ENCODE results near the gene NSD1.

The NSD1 gene, protein sequence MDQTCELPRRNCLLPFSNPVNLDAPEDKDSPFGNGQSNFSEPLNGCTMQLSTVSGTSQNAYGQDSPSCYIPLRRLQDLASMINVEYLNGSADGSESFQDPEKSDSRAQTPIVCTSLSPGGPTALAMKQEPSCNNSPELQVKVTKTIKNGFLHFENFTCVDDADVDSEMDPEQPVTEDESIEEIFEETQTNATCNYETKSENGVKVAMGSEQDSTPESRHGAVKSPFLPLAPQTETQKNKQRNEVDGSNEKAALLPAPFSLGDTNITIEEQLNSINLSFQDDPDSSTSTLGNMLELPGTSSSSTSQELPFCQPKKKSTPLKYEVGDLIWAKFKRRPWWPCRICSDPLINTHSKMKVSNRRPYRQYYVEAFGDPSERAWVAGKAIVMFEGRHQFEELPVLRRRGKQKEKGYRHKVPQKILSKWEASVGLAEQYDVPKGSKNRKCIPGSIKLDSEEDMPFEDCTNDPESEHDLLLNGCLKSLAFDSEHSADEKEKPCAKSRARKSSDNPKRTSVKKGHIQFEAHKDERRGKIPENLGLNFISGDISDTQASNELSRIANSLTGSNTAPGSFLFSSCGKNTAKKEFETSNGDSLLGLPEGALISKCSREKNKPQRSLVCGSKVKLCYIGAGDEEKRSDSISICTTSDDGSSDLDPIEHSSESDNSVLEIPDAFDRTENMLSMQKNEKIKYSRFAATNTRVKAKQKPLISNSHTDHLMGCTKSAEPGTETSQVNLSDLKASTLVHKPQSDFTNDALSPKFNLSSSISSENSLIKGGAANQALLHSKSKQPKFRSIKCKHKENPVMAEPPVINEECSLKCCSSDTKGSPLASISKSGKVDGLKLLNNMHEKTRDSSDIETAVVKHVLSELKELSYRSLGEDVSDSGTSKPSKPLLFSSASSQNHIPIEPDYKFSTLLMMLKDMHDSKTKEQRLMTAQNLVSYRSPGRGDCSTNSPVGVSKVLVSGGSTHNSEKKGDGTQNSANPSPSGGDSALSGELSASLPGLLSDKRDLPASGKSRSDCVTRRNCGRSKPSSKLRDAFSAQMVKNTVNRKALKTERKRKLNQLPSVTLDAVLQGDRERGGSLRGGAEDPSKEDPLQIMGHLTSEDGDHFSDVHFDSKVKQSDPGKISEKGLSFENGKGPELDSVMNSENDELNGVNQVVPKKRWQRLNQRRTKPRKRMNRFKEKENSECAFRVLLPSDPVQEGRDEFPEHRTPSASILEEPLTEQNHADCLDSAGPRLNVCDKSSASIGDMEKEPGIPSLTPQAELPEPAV (N-terminal part only)

DNA sequence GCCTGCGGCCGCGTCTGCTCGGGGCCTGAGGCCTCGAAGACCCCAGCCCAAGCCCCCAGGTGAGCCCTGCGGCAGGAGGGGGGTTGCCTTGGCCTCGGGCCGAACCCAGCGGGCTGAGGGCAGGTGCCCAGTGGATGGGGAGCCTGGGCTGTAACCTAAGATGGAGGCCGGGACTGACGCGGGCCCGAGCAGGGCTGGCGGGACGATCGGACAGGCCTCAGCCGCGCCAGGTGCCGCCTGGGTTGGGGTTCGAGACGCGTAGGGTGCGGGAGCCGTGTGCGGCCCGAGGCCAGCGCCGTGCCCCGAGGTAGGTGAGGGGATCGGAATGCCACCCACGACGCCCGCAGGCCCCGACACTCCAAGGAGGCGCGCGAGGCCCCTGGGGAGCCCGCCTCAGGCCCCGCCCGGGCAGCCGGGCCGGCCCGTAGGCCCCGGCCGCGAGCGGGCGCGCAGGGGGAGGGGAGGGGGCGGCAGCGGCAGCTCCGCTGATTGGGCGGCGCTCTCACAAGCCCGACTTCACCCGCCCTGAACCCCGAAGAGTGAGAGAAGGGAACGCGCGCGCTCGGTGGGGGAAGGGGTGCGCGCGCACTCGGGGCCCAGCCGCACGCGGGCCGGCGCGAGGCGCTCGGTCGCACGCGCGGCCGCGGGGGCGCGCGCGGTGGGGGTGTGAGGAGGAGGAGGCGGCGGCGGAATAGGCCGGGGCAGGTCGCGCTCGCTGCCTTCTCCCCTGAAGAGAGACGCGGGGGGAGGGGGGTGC lies at the start of gene NSD1:
NSD1 (plus strand) TSS at position 678 of the 757 bp plus-strand sequence. CDS start 1,331 bp downstream, outside the sequence.
- DNase-seq: peak; percentile 61 to 96 (median 88)

DNA sequence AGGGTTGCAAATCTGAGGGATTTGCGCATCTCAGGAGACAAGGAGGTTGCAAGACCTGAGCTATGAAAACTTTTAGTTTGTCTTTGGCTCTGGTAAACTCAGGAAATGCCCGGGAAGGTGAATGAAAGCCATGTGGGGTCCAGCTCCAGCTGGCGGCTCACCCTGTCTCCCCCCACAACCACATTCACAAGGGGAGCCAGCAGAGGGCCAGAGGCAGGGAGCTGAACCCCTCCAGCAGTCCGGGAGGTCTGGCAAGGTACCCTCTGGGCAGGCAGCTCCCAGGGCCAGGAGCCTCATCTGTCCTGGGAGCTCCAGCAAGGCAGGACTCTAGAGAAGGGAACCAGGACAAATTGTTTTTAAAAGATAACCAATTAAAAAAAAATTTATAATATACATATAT lies 49.4 kb upstream of the NSD1 start:
- DNase-seq: no peak

DNA sequence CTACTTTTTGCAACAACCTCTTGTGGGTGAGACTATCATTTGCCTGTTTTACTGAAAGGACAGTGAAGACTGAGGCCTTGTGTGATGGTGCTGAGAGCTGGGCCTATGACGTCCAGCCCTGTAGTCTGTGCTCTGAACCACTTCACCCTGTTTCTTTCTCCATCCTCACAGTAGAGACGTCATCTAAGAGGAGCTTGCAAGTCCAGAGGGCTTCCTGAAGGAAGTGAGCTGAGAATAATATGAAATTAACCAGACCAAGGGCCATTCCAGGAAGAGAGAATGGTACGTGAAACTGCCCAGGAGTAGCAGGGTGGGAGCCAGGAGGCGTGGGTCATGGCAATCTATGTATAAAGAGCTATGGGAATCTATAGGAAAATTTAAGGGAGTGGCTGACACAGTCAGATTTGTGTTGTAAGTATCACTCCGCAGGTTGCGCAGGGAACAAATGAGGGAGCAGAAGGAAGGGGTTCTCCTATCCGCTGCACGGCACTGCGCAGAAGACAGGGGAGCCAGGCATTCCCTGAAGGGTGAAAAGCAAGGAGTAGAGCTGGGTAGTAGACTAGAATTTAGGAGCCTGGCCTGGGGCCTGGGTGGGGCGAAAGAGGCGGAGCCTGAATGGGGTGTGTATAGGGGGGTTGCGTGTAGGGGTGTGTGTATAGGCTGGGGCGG lies 47.5 kb upstream of the NSD1 start:
- no peak for DNase-seq

DNA sequence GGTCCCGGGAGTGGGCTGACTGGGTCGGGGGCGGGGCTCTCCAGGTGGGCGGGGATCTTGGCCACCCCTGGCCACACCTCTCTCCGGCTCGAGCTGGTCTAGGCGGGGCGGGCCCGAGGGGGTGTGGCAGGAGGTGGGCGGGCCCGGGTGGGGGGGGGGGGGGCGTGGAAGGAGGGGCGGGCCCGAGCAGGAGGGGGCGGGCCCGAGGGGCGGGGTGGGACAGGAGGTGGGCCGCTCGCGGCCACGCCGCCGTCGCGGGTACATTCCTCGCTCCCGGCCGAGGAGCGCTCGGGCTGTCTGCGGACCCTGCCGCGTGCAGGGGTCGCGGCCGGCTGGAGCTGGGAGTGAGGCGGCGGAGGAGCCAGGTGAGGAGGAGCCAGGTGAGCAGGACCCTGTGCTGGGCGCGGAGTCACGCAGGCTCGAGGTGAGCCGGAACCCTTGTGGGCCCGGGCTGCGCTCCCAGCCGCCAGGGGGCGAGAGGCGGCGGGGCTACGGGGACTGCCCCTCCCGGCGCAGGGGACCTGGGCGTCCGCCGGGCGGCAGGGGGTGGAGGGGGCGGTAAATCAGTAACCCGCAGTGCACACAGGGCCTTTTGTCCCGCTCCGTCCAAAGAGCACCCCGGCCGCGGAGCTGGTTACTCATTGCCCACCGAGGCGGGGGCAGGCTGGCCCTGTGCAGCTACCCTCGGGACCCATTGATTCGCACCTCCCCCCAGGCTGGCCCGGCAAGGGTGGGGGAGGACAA lies 46.7 kb upstream of the NSD1 start, which contains the start of gene FGFR4:
FGFR4 (plus strand) TSS at position 262 of the 744 bp plus-strand sequence. CDS start 2,688 bp downstream, outside the sequence.
- peak in 9 of 51 donors; percentile 6 to 25 (median 15) for DNase-seq

DNA sequence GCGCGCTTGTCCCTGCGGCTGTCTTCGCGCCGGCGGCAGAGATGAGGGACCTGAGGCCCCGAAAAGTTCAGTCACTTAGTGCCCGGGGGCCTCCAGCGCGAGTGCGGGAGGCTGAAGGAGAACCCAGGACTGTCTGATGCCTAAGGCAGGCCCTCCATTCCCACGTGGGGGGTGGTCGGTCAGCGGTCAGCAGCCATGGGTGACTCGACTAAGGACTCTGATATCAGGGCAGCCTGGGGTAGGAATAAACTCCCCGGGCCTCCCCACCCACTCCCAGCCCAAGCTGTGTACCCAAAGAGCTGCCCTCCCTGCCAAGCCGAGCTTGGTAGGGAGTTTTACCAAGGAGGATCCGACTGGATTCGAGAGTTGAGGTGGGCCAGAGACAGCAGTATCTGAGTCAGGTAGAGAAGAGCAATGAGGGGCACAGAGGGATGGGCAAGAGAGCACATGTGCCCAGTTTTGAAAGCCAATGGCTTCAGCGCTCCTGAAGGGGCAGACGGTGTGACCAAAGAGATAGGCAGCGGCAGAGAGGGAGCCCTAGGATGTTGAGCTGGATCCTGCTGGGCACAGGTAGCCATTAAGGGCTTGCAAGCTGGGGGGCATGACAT lies 46.1 kb upstream of the NSD1 start:
- DNase-seq: no peak

DNA sequence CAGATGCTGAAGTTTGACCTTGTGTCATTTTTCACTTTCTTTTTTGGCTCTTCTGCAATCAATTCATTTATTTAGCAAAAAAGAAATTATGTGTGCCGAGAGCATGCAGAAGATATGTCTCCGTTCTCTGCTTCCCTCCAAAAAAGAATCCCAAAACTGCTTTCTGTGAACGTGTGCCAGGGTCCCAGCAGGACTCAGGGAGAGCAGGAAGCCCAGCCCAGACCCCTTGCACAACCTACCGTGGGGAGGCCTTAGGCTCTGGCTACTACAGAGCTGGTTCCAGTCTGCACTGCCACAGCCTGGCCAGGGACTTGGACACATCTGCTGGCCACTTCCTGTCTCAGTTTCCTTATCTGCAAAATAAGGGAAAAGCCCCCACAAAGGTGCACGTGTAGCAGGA lies 44.4 kb upstream of the NSD1 start:
- DNase-seq: no peak

DNA sequence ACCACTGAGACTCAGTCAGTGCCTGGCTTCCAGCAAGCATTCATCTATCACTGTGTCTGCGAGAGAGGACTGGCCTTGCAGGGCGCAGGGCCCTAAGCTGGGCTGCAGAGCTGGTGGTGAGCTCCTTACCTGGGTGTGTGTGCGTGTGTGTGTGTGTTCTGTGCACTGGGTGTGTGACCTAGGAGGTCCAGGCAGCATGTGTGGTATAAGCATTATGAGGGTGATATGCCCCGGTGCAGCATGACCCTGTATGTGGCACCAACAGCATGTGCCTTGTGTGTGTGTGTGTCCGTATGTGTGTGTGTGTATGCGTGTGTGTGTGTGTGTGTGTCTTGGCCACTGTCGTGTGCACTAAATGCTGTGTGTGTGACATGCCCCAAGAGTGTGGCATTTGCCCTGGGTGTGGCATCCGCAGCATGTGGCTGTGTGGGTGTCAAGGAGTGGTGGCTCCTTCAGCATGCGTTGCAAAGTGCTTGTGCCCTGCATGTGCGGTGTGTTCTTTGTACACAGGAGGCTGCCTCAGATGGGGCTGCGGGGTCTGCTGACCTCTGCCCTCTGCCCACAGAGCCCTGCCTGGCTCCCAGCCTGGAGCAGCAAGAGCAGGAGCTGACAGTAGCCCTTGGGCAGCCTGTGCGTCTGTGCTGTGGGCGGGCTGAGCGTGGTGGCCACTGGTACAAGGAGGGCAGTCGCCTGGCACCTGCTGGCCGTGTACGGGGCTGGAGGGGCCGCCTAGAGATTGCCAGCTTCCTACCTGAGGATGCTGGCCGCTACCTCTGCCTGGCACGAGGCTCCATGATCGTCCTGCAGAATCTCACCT lies 43.5 kb upstream of the NSD1 start:
- DNase-seq: no peak

DNA sequence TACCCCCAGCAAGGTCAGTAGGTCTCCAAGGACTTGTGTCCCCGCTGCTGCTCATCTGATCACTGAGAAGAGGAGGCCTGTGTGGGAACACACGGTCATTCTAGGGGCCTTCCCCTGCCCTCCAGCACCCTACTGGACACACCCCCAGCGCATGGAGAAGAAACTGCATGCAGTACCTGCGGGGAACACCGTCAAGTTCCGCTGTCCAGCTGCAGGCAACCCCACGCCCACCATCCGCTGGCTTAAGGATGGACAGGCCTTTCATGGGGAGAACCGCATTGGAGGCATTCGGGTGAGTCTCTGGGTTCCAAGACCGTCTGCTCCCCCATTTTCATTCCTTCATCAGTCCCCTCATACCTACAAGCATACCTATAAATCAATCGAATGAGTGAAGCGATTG lies 42.8 kb upstream of the NSD1 start:
- DNase-seq: no peak

DNA sequence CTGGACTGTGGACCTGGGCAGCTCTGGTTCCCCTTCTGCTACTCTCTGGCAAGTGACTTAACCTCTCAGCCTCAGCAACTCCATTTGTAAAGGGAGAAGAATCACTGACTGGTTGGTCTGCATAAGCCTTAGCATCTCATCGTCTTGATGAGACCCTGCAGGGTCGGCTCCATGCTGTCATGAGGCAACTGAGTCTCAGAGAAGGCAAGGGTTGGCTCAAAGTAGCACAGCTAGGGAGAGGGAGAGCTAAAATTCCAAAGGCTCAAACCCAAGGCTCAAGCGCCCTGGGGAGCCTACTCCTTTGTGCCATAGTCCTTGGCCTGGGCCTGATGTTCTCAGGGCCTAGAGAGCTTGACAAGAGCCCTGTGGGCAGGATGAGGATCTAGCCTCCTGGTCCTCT lies 42.3 kb upstream of the NSD1 start:
- no peak for DNase-seq

DNA sequence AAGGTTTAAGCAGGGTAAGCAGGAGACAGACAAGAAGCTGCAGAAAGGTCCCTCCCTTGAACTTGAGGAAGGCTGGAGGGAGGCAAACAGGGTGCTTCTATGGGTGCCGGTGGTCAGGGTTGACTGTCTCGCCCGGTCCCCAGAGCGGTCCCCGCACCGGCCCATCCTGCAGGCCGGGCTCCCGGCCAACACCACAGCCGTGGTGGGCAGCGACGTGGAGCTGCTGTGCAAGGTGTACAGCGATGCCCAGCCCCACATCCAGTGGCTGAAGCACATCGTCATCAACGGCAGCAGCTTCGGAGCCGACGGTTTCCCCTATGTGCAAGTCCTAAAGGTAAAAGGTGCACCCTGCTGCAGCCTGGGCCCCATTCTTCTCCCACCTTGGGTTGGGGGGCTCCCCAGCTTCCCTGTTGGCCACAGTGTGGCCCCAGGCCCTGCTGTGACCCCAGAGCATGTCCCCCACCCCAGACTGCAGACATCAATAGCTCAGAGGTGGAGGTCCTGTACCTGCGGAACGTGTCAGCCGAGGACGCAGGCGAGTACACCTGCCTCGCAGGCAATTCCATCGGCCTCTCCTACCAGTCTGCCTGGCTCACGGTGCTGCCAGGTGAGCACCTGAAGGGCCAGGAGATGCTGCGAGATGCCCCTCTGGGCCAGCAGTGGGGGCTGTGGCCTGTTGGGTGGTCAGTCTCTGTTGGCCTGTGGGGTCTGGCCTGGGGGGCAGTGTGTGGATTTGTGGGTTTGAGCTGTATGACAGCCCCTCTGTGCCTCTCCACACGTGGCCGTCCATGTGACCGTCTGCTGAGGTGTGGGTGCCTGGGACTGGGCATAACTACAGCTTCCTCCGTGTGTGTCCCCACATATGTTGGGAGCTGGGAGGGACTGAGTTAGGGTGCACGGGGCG lies 41.1 kb upstream of the NSD1 start:
- no peak for DNase-seq

DNA sequence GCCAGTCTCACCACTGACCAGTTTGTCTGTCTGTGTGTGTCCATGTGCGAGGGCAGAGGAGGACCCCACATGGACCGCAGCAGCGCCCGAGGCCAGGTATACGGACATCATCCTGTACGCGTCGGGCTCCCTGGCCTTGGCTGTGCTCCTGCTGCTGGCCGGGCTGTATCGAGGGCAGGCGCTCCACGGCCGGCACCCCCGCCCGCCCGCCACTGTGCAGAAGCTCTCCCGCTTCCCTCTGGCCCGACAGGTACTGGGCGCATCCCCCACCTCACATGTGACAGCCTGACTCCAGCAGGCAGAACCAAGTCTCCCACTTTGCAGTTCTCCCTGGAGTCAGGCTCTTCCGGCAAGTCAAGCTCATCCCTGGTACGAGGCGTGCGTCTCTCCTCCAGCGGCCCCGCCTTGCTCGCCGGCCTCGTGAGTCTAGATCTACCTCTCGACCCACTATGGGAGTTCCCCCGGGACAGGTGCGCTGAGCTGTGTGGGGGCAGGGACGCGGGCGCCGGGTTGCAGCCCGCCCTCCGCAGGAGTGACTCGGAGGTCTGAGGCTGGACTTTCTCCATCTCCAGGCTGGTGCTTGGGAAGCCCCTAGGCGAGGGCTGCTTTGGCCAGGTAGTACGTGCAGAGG lies 40.4 kb upstream of the NSD1 start:
- no peak for DNase-seq

DNA sequence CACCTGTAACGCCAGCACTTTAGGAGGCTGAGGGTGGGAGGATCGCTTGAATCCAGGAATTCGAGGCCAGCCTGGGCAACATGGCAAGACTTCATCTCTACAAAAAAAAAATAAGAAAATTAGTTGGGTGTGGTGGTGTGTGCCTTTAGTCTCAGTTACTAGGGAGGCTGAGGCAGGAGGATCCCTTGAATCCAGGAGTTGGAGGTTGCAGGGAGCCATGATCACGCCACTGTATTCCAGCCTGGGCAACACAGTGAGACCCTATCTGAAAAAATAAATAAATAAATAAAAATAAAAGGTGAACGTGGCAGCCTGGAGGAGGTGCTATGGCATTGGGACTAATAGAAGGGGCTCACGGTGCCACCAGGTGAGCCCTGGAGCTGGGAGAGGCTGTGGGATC lies 39.8 kb upstream of the NSD1 start:
- no peak for DNase-seq

DNA sequence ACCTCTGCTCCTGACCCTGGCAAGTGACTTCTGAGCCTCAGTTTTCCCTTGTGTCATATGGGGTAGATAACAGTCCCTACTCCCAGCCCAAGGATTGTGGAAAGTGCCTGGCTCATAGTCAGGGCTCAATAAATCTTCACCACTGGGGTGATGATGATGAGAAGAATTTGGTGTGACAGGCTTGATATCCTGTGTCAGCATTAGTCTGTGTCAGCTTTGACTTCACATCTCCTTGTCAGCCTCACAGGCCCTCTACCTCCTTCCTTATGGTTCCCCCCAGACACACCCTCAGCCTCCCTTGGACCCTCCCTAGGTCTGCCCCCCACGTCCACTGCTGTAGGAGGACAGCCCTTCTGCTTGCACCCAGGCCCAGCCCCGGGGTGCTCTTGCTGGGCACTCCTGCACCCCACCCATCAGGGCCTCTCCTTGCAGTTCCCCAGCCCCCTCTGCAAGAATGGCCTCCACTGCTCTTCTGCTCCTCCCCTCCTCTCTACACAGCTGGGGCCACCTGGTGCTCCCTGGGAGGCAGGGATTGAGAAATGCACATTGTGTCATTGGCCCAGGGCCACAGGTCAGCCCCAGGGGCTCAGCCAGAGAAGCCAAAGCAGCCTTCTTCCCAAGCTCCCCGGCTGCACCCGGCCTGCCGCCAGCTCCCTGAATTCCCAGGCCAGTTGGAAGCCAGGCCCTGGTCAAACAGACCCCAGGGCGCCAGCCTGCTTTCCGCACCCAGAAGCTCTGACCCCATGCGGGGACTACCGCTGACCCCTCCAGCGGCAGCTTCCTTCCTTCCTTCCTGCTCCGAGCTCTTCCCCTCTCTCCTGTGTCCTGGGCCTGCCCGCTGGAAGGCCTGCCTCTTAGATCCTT lies 39.1 kb upstream of the NSD1 start:
- DNase-seq: no peak

DNA sequence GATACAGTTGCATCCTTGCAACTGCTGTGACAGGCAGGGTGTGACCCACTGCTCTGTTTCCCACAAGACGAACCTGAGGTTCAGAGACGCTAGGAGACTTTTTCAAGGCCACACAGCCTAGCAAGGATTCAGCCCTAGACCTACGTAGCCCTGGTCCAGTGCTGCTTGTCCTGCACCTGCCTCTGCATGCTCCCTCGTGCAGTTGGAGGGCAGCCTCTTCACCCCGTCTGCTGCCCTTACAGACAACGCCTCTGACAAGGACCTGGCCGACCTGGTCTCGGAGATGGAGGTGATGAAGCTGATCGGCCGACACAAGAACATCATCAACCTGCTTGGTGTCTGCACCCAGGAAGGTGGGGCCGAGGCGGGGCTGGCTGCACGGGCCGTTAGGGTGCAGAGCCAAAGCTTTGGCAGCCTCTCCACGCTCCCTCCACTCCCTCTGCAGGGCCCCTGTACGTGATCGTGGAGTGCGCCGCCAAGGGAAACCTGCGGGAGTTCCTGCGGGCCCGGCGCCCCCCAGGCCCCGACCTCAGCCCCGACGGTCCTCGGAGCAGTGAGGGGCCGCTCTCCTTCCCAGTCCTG lies 38.4 kb upstream of the NSD1 start:
- no peak for DNase-seq

Data from hypothalamus (tissue), 51 donors.